A673 (cell line): ENCODE measurements around the gene CYP19A1. TPM values are rescaled to one million over a fixed set of nuclear protein-coding genes. Genes with fewer than 3 reads are reported as not detected.

Source experiments
- BruUV-seq: library from RNA; stranded (reverse); fragments of 400-500 nt; replicated peaks from 2 replicates; lab custom pipeline; 2021; lab: Mats Ljungman, UMichigan
- CTCF ChIA-PET: fragments of 300-600 bp; sonication (Branson Sonifier 250); formaldehyde crosslinking; loops from one replicate; lab custom pipeline; 2022; ENCODE audit warnings: antibody characterized with exemption; lab: Charles Lee
- POLR2A ChIA-PET: fragments of 300-600 bp; sonication (Branson Sonifier 250); formaldehyde crosslinking; loops from one replicate; lab custom pipeline; 2022; ENCODE audit warnings: antibody characterized with exemption; ENCODE audit not compliant: low non-redundant PET; lab: Charles Lee
- DNase-seq: peaks from one replicate; pipeline ENCODE4 v3.0.0-alpha.2; 2015; ENCODE audit warnings: low spot score
- H3K27ac ChIP-seq: fragments of 200-600 bp; sonication (generic); 2 replicates; pipeline ENCODE4 v1.5.1; 2016; ENCODE audit warnings: mixed run types, low read depth, mild to moderate bottlenecking, mixed read lengths, antibody characterized with exemption, low read length; ENCODE audit not compliant: poor library complexity, severe bottlenecking
- H3K27me3 ChIP-seq: fragments of 200-600 bp; sonication (generic); replicated peaks from 2 replicates; pipeline ENCODE4 v1.6.1; 2017; ENCODE audit warnings: mixed run types, low read depth, mild to moderate bottlenecking, mixed read lengths, antibody characterized with exemption, low read length; ENCODE audit not compliant: insufficient read depth, poor library complexity
- H3K36me3 ChIP-seq: fragments of 200-600 bp; sonication (generic); 2 replicates; pipeline ENCODE4 v1.6.1; 2016; ENCODE audit warnings: mixed run types, mild to moderate bottlenecking, mixed read lengths, antibody characterized with exemption, low read length; ENCODE audit not compliant: insufficient read depth, poor library complexity, severe bottlenecking
- H3K4me1 ChIP-seq: fragments of 200-600 bp; sonication (generic); 2 replicates; pipeline ENCODE4 v1.6.1; 2017; ENCODE audit warnings: mixed run types, mild to moderate bottlenecking, mixed read lengths, antibody characterized with exemption, low read length; ENCODE audit not compliant: insufficient read depth, poor library complexity, severe bottlenecking
- H3K4me3 ChIP-seq: fragments of 200-600 bp; sonication (generic); 2 replicates; pipeline ENCODE4 v1.5.1; 2016; ENCODE audit warnings: low read depth, mixed run types, mild to moderate bottlenecking, mixed read lengths, low read length; ENCODE audit not compliant: poor library complexity, severe bottlenecking
- H3K9me3 ChIP-seq: fragments of 200-600 bp; sonication (generic); 2 replicates; pipeline ENCODE4 v1.6.1; 2016; ENCODE audit warnings: mixed run types, low read depth, mild to moderate bottlenecking, mixed read lengths, antibody characterized with exemption, low read length; ENCODE audit not compliant: poor library complexity, severe bottlenecking
- CTCF ChIP-seq: fragments of 300-800, 200-600 bp; sonication (generic); conservative IDR thresholded peaks from 2 replicates; pipeline ENCODE4 v1.5.1; 2017; ENCODE audit warnings: low read depth, mild to moderate bottlenecking, antibody characterized with exemption, low read length, moderate library complexity, mixed read lengths
- EZH2 ChIP-seq: fragments of 200-600 bp; sonication (generic); IDR thresholded peaks from 2 replicates; pipeline ENCODE4 v1.6.1; 2017; ENCODE audit warnings: borderline replicate concordance, low read depth, mild to moderate bottlenecking, mixed read lengths, antibody characterized with exemption, low read length; ENCODE audit not compliant: poor library complexity, severe bottlenecking
- intact Hi-C: fragments of 100-400 bp; cut with micrococcal nuclease; formaldehyde crosslinking; loops from one replicate; pipeline ENCODE4 v1.10.0; 2022; ENCODE audit not compliant: unreplicated experiment
- total RNA-seq: library from RNA; stranded (reverse); gene quantifications from 2 replicates; pipeline ENCODE4 v1.2.3, GENCODE V29; 2021

Gene CYP19A1
- total RNA-seq, 1 experiment from 2014 or later, result 0.80 TPM

DNA sequence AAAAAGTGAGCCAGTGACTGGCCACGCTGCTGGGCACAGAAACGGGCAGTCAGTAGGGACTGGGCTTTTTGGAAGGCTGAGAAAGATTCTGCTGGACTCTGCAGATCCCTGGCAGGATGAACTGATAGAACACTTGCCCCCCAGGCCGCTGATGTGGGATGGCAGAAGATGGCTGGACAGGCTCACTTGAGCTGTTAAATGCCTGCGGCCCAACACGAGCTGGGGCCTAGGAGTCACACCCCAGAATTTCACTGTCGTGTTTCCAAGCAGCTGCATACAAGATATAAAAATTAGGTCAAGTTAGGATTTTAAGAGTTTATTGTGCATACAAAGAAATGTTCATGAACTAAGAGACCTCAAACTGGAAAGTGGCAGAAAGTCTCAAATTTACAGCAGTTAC is 29.9 kb upstream of the CYP19A1 start:
- Histone ChIP-seq H3K4me3 (no peak overlapping the region), H3K27me3 (peaks cover under 1% of the 10 kb centered on the region), H3K9me3 (no peaks in the 10 kb centered on the region), H3K36me3 (no peaks in the 10 kb centered on the region), H3K27ac (no peak overlapping the region), H3K4me1 (no peaks in the 10 kb centered on the region)
- ChIA-PET CTCF (no interaction called here), POLR2A (no interaction called here)
- BruUV-seq, result no TSS peak
- intact Hi-C loops, result loop anchor here (10.0 kb wide), 1 partner anchor 324 kb away; no protein-coding TSS in a partner anchor
- TF ChIP-seq CTCF (no peak), EZH2 (no peak)
- no peak for DNase-seq

DNA sequence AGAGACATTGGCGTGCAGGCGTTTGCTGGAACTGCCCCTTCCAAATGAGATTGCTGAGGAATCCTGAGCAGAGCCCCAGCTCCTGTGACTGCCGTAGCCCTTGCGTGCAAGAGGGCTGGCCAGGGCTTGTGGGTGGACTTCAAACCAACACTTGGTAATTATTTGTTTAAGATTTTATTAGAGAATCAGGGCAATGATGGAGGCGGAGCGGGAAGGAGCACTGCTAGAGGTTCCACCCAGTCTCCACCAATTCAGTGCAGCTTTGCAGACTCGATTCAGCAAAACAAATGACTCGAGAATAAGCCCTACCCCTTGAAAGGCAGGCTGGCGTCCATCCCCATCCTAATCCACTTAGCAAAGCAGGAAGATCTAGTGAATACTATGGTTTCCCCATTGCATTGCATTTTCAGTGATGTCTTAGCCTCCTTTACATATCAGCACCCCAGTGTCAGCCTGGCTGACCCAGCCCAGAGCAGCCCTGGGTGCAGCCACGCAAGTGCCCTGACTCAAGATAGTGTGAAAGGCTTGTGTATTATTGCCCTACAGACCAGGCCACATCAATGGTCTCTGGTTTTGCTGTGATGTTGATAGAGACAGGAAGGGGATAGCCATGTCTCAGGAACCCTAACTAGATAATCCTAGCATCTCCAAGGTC is 29.1 kb upstream of the CYP19A1 start:
- CTCF ChIA-PET, result no interaction called here
- H3K4me3 ChIP-seq, result no peak overlapping the region
- H3K9me3 ChIP-seq, result no peaks in the 10 kb centered on the region
- POLR2A ChIA-PET, result no interaction called here
- no peaks in the 10 kb centered on the region for H3K4me1 ChIP-seq
- TF ChIP-seq CTCF (no peak), EZH2 (no peak)
- DNase-seq, result no peak
- no TSS peak for BruUV-seq
- no peak overlapping the region for H3K27ac ChIP-seq
- H3K27me3 ChIP-seq, result peaks cover 4% of the 10 kb centered on the region
- no peaks in the 10 kb centered on the region for H3K36me3 ChIP-seq
- intact Hi-C loops, result loop anchor here (10.0 kb wide), 1 partner anchor 323 kb away; no protein-coding TSS in a partner anchor

GRCh38 chr15:51366920-51367319 is 28.5 kb upstream of the CYP19A1 start:
- CTCF ChIA-PET, result no interaction called here

More at GRCh38 chr15:51366920-51367319, 28.5 kb upstream of the CYP19A1 start:
- POLR2A ChIA-PET, result no interaction called here
- no peaks in the 10 kb centered on the region for H3K4me1 ChIP-seq
- H3K9me3 ChIP-seq, result no peaks in the 10 kb centered on the region
- no peak for DNase-seq
- H3K27ac ChIP-seq, result no peak overlapping the region
- H3K27me3 ChIP-seq, result peaks cover 4% of the 10 kb centered on the region
- BruUV-seq, result no TSS peak
- no peak for TF ChIP-seq CTCF
- TF ChIP-seq EZH2, result no peak
- no peak overlapping the region for H3K4me3 ChIP-seq
- intact Hi-C loops, result loop anchor here (10.0 kb wide), 1 partner anchor 322 kb away; no protein-coding TSS in a partner anchor
- H3K36me3 ChIP-seq, result no peaks in the 10 kb centered on the region
